SK-MEL-5 (cell line): ENCODE results near the gene PTPN21. TPM values are rescaled to one million over a fixed set of nuclear protein-coding genes. Genes with fewer than 3 reads are reported as not detected.
A peak's percentile ranks its signal among the peaks of the same experiment; 100 is the strongest.
"Not testable (repeated sequence)": the region's sequence is repeated elsewhere in the genome, so short reads cannot be mapped to it uniquely, and the experiment has no call there.

Source experiments
- DNase-seq: peaks from one replicate; pipeline ENCODE4 v3.0.0-alpha.2; 2016; ENCODE audit warnings: low read depth, low spot score
- in situ Hi-C: cut with HindIII; loops from 2 replicates; pipeline ENCODE4 v1.10.0; 2016; ENCODE audit warnings: low sequenced_read_pairs, high pct_unique_total_duplicates, low pct_unique_long_range_greater_than_20kb
- total RNA-seq: library from RNA; depleted of rRNA; stranded (reverse); fragments of >200 nt; shearing (Covaris generic); gene quantifications from 2 replicates; pipeline ENCODE4 v1.2.3, GENCODE V29; 2014

Gene PTPN21
- total RNA-seq, 1 experiment from 2014 or later: 2.4 TPM

DNA sequence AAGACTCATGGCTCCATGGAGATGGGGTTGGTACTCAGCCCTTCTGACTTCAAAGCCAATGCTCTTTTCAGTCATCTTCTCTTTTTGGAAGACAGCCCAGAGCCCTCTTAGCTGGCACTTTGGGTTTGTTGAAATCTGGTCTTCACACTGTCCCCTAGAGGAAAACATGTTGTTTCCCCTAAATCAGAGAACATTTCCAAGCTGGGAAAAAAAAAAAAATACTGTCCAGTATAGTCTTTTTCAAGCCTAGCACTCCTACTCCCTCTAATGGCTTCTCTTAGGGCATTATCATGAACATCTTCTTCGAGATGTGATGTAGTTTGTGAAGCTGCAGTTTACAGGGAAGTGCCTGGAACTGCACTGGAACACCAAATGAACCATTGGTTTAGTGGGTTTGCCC lies 5.0 kb upstream of the PTPN21 start:
- peak; percentile 76 for DNase-seq
- in situ Hi-C loops: no loop called here

DNA sequence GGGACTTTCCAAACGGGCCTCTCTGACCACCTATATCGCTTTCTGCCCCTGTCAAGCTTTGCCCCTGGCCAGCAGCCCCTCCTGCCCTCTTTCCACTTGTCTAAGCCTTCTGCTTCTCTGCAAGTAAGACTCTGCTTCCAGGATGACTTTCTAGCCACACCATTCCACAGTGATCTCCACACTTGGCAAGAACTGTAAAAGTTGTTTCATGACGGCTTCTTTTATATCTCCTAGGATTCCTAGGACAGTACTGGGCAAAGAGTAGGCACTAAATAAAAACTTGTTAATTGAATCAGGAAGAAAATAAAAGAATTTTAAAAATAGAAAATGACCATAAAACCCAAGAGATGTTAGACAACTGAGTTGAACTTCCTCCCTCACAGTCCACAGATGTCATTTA lies 1.8 kb upstream of the PTPN21 start:
- in situ Hi-C loops: no loop called here
- no peak for DNase-seq

DNA sequence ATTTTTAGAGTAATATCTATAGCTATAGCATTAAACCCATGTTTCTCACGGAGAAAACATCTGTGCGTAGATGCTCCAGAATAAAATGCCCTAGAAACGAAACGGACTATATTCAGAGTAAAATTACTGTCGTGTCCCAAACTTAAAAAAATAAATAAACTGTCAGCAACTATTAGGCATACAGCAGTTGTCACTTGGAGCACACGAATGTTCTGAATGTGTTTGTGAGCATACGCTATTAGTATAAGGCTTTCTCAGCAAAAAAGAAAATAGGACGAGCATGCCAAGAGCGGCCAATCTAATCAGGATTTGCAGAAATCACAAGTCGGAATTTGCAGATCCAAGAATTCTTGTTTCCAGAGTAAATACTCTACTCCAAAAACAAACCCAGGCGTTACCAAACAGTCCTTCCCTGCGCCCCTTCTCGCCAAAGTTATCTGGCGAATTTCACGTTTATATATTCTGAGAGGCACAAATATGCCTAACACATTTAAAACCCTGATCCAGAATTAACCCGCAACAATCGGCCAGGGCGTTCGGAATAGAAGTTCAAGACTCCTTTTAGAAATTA lies 836 bp downstream of the PTPN21 start:
- in situ Hi-C loops: no loop called here
- peak; percentile 3 for DNase-seq

DNA sequence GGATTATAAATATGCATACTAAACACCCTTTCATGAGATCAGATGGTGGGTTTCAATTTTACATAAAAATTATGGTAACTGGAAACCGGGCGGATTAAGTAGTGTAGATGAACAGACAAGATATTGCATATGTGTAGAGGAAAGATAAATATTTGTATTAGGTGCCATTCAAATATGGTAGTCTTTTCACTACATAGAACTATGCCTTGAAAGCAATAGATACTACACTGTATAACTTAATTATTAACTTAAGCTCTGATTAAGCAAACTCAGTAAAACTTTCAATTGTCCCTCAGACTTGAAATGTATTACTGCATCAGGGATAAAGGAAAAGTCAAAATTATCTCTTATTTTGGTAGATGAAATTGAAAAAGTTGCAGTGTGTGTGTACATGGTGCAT lies 1.9 kb downstream of the PTPN21 start:
- DNase-seq: no peak
- in situ Hi-C loops: no loop called here

DNA sequence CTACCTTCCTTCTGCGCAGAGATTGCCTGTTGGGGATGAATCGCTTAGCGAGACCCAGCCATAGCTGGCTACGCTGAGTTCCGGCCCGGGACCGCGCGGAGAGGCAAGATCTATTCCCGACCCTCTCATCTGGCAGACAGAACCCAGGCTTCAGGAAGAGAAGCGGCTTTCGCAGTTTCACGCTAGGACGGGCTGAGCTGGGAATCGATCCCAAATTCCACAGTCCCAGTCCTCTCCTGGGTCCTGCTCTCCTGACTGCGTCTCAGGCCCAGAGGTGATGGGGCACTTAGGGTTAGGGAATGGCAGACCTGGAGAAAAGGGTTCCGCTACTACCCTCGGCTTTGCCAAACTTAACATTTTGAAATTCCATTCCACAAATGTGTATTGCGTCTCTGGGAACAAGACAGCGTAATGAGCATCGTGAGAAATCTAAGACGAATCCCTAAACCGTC lies 2.8 kb downstream of the PTPN21 start:
- in situ Hi-C loops: no loop called here
- no peak for DNase-seq

DNA sequence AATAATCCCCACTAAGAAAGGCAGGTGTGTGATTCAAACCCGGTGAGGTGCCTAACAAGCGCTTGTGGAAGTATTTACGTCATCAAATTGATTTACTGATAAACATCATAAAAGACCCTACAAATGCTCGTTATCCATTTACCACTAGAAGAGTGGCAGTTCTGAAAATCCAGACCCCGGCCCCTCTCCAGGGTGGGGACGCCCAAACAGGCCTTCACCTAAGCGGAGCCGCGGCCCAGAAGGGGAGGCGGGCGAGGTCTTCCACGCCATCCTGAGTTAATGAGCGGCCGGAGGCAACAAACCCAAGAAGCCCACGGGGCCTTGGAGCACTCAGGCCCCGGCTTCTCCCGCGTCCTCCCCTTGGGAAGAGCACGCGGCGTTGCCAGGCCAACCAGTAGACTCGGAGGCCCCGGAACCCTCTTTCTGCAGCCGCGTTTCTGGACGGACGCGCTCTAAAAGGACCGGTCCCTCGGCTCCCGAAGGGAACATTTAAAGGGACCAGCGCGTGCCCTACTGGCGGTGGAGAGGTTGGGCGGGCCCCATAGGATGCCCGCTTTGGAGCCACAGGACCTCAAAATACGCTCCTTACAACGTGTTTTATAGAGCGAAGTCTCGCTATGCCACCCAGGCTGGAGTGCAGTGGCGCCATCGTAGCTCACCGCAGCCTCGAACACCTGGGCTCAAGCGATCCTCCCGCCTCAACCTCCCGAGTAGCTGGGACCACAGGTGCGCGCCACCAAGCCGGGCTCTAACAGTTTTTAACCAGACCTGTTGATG lies 3.5 kb downstream of the PTPN21 start:
- DNase-seq: peak; percentile 74
- in situ Hi-C loops: no loop called here

DNA sequence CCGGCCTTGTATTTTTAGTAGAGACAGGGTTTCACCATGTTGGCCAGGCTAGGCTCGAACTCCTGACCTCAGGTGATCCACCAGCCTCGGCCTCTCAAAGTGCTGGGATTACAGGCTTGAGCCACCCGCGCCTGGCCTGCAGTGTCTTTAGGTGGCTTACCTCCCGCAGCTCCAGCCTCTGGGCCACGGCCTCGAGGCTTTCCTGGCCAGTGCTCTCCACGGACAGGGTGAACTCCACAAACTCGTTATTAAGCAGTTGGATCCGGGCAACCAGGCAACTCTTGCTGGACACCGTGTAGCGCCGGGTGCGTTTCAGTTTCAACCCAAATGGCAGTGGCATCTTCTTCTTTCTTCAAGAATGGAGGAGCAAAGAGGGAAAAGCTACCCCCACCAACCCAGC lies 4.7 kb downstream of the PTPN21 start:
- no peak for DNase-seq
- in situ Hi-C loops: no loop called here

DNA sequence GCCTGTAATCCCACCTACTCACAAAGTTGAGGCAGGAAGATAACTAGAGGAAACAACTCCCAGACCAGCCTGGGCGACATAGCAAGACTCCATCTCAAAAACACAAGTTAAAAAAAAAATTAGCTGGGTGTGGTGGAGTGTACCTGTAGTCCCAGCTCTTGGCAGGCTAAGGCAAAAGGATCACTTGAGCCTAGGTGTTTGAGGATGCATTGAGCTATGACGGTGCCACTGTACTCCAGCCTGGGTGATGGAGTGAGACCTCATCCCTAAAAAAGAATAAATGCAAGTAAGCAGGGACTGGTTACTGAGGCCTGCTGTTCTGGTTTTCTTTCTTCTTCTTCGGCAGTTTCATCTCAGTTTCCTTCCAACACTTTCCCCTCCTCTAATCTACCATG lies 7.4 kb downstream of the PTPN21 start:
- no peak for DNase-seq
- in situ Hi-C loops: no loop called here

DNA sequence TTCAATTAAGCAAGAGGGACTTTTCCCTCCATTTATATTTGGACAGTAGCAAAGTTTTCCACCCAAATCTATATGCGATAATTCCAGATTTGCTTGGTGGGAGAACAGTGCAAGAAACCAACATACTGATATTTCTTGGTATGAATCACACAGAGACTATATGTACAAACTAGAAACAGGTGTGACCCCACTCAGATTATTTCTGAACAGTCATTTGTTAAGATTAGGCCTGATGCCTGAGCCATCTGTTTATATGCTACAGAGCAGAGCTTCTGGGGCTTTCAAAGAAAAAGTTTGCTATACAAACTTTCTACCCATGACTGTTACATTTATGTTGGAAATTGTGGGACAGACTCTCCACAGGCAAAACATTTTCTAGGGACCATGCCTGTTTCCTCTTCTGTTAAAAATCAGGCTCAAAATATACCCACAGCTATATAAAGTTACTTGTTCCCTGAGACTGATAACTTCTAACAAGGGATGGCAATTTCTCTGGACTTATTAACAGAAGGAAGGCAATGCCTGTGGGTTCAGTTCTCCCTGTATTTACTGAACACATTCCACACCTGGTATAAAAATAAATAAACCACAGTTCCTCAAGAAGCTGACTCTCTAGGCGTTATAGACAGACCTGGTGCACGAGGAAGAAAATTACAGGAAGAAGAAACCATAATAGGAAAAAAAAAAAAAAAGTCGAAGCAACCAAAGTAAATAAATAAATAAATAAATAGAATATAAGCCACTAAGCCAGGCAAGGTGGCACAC lies 8.0 kb downstream of the PTPN21 start:
- in situ Hi-C loops: no loop called here
- no peak for DNase-seq

DNA sequence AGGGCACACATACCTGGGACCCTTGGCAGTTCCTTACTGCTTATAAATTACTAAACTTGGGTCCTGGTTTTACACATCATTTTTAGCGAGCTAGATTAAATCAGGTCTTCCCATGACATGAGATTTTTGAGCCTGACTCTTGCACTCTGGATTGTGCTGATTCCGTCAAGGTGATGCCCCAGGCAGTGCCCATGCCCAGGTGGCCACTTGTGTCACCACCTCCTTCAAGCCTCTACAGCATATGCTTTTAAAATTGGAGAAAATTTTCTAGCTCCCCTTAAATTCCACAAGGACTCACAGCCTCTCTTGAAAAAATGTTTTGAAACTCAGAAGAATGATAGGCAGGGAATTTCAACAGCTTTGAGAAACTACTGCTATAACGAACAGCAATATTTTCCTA lies 9.6 kb downstream of the PTPN21 start:
- no peak for DNase-seq
- in situ Hi-C loops: no loop called here

DNA sequence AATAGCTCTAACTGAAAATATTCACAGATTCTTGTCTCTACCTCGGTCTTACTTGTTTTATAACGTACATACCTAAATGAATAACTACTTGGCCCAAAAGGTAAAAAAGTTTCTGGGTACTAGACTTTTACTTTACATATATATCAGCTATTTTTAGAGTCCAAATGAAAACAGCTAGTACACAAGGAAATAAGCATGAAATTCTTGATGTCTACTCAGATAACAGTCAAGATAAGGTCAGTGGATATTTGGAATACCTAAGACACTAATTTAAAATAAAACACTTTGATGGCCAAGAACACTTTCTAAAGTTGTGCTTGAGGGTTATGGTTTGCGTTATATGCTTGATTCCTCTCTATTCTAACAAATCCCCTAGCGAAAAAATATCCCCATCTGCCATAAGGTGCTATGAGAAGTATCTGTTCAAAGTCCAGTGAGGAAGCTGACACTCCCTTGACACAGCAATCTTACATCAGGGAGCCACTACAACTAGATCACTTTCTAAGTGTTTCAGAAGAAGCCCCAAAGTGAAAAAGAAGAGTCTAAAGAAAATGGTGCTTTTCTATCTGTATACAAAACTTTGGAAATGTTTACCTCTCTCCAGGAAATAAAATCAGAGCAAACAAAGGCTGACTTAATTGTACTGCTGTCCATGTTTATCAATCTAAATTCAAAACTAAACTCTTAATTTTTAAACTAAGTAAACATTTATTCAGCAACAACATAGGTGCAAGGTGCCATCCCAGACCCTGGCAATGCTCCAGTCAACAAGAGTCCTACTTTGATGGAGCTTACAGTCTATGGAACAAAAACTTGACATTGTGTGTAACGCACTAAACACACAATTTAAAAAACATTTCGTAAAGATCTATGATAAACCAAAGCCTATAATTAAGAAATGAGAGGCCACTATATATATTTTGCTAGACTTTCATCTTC lies 11.7 kb downstream of the PTPN21 start:
- in situ Hi-C loops: no loop called here

DNA sequence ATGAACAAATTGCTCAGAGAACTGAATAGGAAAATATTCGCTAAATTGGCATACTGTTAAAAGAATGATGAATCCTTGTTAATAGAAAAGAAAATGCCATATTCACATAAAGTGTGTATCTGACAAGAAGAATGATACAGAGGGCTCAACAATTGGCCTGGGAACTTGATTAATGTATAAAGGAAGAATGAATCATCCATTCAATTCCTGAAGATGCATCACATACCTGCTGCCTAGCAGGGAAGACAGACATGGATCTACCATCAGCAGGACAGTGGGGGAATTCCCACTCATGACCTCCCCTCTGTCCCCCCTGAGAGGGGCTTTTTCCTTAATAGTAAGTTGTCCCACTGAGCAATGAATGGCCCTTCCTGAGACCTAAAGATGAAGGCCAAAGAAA lies 13.5 kb downstream of the PTPN21 start:
- DNase-seq: no peak
- in situ Hi-C loops: no loop called here

More for the DNA sequence above, 11.7 kb downstream of the PTPN21 start:
- no peak for DNase-seq

DNA sequence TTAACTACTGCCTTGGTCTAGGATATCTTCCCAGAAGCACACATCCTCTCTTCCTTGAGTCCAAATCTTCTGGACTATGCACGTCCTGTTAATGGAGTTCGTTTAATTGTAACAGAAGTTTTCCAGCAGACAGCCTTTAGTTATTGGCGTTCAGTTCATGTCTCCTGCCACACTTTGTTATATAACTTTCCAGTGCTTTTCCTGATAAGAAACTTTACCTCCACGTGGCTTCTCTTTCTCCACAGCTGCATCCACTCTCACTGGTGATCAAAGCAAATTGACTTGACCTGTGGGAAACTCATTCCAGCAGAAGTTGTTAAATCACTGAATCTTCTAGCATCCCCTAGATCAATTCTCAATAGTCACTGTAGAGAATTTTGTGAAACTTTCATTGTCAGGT lies 19.0 kb downstream of the PTPN21 start:
- in situ Hi-C loops: no loop called here
- no peak for DNase-seq

DNA sequence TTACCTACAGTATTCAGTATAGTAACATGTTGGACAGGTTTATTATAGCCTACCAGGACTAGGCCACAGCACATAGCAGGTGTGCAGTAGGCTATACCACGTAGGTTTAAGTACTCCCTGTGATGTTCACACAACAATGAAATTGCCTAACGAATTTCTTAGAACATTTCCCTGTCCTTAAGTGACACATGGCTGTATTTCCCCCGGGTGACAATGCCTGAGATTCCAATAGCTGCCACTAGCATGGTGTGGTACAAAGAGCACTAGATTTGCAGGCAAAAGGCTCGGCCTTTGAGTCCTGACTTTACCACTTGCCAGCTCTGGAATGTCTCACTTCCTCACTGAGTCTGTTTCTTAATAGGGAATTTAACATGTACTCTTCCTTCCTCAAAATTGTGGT lies 19.7 kb downstream of the PTPN21 start:
- no peak for DNase-seq
- in situ Hi-C loops: no loop called here

DNA sequence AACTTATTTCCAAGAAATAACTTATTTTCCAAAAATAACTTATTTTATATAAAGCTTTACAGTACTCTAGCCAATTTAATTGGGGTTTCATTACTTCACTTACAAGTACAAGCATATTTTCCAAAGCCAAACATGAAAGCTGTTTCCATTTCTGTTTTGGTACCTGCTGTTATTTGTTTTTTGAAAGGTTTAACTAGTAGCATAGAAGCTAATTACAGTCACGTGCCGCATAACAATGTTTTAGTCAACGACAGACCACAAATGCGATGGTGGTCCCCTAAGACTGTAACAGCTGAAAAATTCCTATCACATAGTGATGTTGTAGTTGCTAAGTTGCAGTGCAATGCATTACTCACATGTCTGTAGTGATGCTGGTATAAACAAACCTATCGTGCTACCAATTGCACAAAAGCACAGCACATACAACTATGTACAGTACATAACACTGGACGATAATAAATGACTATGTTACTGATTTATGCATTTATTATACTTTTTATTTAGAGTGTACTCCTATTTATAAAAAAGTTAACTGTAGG lies 21.7 kb downstream of the PTPN21 start:
- DNase-seq: no peak
- in situ Hi-C loops: no loop called here

DNA sequence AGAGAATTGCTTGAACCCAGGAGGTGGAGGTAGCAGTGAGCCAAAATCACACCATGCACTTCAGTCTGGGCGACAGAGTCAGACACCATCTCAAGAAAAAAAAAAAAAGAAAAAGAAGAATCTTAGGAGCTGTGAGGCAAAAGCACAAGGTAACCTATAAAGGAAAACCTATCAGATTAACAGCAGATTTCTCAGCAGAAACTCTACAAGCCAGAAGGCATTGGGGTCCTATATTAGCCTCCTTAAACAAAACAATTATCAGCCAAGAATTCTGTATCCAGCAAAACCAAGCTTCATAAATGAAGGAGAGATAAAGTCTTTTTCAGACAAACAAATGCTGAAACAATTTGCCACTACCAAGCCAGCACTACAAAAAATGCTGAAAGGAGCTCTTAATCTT lies 24.9 kb downstream of the PTPN21 start:
- DNase-seq, in situ Hi-C loops: not testable (repeated sequence)

DNA sequence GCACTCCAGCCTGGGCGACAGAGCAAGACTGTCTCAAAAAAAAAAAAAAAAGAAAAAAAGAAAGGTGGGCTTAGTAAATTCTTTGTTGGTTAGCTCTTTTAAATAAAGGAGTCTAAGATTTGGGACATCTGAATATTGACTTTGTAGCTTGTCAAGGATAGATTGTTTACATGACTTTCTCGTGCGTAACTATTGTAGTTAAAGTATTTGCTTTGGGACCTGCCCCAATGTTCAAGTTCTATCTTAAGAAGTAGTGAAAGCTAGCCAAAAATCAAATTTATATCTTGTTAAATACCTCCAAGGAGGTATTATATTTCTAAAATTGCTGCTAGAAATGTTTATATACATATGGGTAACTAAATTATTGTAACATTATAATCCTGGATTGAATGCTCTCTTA lies 32.4 kb downstream of the PTPN21 start:
- DNase-seq: no peak
- in situ Hi-C loops: no loop called here
